Esophagus muscularis mucosa (tissue), 3 donors: ENCODE data around the gene GARIN1A.
"Not testable (repeated sequence)": the region's sequence is repeated elsewhere in the genome, so short reads cannot be mapped to it uniquely, and the experiment has no call there.

Experiments
- CTCF ChIP-seq, 3 experiments: fragments of 200-600 bp in 2 of 3; fragments of 450-650 bp in 1 of 3; sonication (generic) in 2 of 3; IDR thresholded peaks; one replicate each; pipeline ENCODE4 v1.5.1; 2017 to 2019; ENCODE audit warnings: antibody characterized with exemption in 3 of 3, mild to moderate bottlenecking in 2 of 3, moderate library complexity in 1 of 3
- POLR2AphosphoS5 ChIP-seq, 2 donors: sonication (generic); formaldehyde crosslinking; IDR thresholded peaks; one replicate each; pipeline ENCODE4 v1.6.1; 2017; ENCODE audit warnings: antibody characterized with exemption in 2 of 2

- not testable (repeated sequence) for TF ChIP-seq CTCF, POLR2AphosphoS5 (IDR thresholded peaks at IDR 0.05)
These were observed 18.9 kb upstream of the GARIN1A start for GRCh38 chr7:128653197-128653596.
